Erythroblast (primary cell): ENCODE measurements around the gene KCNQ2.

Source experiments
- GATA1 ChIP-seq: IDR thresholded peaks from 2 replicates; pipeline ENCODE4 v1.6.1; 2011; ENCODE audit warnings: low read depth, mild to moderate bottlenecking, control low read depth, low read length, moderate library complexity
- POLR2A ChIP-seq: IDR thresholded peaks from 2 replicates; pipeline ENCODE4 v1.6.1; 2011; ENCODE audit warnings: mild to moderate bottlenecking, low read length

DNA sequence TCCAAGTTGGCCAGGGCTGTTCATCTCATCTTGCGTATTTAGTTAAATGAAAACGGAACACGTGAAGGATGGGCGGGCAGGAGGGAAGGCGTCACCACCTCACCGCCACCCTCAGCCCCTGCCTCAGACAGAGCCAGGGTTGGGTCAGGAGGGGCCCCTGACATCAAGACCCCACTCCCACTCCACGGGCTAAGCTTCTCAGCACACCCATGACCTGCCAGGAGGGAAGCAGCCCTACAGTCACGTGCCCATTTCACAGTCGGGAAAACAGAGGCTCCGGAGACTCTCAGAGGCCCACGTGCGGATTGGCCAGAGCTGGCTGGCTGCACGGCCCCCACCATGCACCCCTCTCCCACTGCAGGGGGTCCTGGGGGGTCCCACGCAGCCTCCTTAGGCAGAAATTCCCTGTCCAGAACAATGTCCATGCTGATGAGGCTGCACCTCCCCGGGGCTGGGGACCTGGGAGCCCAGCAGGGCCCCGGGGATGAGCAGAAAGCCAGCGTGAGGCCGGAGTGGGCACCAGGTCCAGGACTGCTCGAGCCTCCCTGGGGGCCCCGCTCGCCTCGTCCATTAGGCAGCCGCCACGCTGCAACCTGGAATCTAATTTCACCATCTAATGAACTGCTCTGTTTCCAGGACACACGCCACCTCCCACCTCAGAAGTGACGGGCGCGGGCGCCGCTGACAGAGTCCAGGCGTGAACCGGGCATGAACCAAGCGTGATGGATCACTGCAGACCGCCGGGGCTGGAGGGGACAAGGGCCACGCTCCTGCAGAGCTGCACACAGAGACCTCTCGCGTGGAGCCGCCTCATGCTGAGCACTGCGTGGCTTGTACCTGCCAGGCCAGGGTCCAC is 15.8 kb downstream of the KCNQ2 start:
- TF ChIP-seq POLR2A (no peak), GATA1 (no peak)
